AG09309 (cell line): Measurements from ENCODE around the gene CASZ1.

Experiments
- DNase-seq: peaks from one replicate; pipeline ENCODE4 v3.0.0-alpha.2; 2010; ENCODE audit warnings: low read depth
- H3K4me3 ChIP-seq: 2 replicates; pipeline ENCODE4 v1.5.1; 2011; ENCODE audit warnings: mild to moderate bottlenecking, low read depth, low read length, moderate library complexity; ENCODE audit not compliant: control insufficient read depth
- CTCF ChIP-seq: IDR thresholded peaks from 2 replicates; pipeline ENCODE4 v1.5.1; 2011; ENCODE audit warnings: mild to moderate bottlenecking, low read depth, low read length, inconsistent platforms; ENCODE audit not compliant: insufficient read depth, control insufficient read depth; ENCODE audit errors: missing control alignments

CASZ1 gene

GRCh38 chr1:10669570-10669969 lies 126.9 kb downstream of the CASZ1 start:
- H3K4me3 ChIP-seq, result no peak overlapping the region
- no peak for TF ChIP-seq CTCF
- no peak for DNase-seq

- DNase-seq, result no peak
- no peak for TF ChIP-seq CTCF
- H3K4me3 ChIP-seq, result no peak overlapping the region
Measured at GRCh38 chr1:10667861-10668761, 128.3 kb downstream of the CASZ1 start.

- no peak for DNase-seq
- no peak for TF ChIP-seq CTCF
- no peak overlapping the region for H3K4me3 ChIP-seq
Measured at GRCh38 chr1:10665930-10666850, 130.3 kb downstream of the CASZ1 start.

- DNase-seq, result no peak
- TF ChIP-seq CTCF, result no peak
- H3K4me3 ChIP-seq, result no peak overlapping the region
Measured at GRCh38 chr1:10665226-10665625, 131.2 kb downstream of the CASZ1 start.

- no peak for TF ChIP-seq CTCF
- DNase-seq, result no peak
- H3K4me3 ChIP-seq, result no peak overlapping the region
Measured at GRCh38 chr1:10664251-10664650, 132.2 kb downstream of the CASZ1 start.

- no peak for TF ChIP-seq CTCF
- DNase-seq, result no peak
- no peak overlapping the region for H3K4me3 ChIP-seq
Measured at GRCh38 chr1:10663678-10664035, 132.8 kb downstream of the CASZ1 start.
